HG03457 (cell line): ENCODE data around the gene PLEKHN1.

Experiments
- ATAC-seq: cut with Tn5 transposase; IDR thresholded peaks from one replicate; pipeline ENCODE4 v1.9.1; 2021; ENCODE audit warnings: moderate number of reproducible peaks; ENCODE audit not compliant: unreplicated experiment

PLEKHN1 gene

DNA sequence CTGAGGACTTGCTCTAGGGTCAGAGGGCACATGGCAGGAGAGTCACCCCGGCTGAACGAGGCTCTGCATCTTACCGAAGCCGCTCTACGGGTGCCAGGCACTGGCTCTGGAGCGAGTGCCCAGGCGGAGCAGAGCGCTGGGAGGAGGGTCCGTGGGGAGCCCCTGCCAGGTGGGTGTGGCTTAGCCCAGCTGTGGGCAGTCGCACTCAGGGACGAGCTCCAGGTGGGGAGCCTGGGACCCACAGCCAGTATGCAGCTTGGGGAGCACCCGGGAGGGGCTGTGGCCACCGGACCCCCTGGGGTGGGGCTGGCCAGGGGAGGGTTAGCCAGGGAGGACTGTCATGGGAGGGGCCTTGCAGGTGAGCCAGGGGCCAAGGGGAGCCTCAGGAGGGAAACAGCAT is 57.4 kb downstream of the PLEKHN1 start:
- ATAC-seq: no peak

DNA sequence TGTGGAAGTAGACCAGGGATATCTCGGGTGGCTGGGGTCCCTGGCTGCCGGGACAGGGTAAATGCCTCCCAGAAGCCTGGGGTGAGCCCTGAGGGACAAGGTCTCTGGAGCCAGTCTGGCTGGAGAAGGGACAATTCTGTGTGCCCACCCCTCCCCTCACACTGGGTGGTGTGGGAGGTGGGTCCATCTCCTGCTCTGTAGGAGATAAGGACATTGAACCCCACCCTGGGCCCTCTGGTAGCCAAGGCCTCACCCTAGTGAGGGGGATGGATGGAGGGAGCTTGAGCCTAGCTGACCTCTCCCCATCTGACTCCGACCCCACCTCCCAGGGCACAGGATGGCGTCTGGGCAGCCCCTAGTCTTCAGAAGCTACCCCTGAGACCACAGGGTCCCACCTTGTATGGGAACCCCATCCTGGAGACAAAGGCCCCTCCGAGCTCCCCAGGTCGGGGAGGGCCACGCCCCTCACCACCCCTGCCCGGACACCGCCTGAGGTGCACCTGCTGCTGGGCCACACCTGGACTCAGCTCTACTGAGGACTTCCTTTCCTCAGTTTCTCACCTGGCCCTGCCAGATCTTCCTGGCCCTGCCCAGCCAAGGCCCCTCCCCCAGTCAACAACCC is 58.0 kb downstream of the PLEKHN1 start:
- no peak for ATAC-seq

DNA sequence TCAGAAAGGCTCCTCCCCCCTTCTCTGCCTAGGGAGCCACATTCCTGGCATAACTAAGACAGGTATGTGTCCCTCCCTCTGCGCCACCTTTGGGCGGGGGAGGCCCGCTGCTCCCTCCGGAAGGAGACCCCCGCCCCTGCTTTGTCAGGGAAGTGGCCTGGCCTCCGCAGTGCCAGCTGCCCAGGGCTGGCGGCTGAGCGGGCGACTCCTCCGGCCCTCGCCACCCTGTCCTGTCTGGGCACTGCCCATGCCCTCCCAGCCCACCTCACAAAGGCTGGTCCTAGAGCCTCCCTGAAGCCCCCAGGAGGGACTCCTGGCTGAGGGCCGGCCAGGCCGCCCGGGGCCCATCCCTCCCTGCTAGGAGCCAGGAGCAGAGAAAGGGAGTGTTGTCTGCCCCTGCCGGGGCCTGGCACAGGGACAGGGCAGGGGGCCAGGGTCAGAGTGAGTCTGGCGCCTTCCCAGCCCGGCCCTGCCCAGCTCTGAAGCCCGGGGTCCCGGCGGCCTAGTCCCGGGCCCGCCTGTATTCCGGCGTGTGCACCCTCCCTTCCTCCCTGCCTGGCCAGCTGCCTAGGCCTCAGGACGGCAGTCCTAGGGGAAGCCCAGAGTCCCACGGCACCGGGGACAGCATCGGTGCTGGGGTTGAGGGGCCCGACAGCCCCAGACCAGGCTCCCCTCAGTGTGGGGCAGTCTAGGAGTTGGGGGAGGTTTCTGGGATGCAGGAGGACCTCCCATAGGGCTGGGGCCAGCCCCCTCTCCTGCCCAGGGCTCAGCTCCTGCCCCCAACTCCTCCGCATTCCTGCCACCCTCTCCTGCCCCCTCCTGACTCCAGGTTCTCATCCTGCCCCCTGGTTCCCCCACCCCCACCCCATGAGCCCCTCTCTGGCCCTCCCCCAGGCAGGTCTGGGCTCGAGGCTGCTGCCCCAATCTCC is 58.8 kb downstream of the PLEKHN1 start:
- ATAC-seq: no peak
